IMR-90 (cell line): Measurements from ENCODE around the gene BCDIN3D. TPM values are rescaled to one million over a fixed set of nuclear protein-coding genes. Genes with fewer than 3 reads are reported as not detected.
A peak's percentile ranks its signal among the peaks of the same experiment; 100 is the strongest.

Experiments
- ATAC-seq: fragments of 200-7000 bp; cut with Tn5 transposase; 2 replicates; pipeline ENCODE4 v1.9.1; 2020; ENCODE audit warnings: low read depth, mild to moderate bottlenecking, moderate library complexity
- BruUV-seq: library from RNA; stranded (reverse); fragments of 400-500 nt; replicated peaks from 2 replicates; lab custom pipeline; 2021; lab: Mats Ljungman, UMichigan
- CTCF ChIA-PET: fragments of 300-600 bp; formaldehyde crosslinking; extraction: SDS; loops from one replicate; lab custom pipeline; 2021; ENCODE audit warnings: antibody characterized with exemption; lab: Yijun Ruan, JAX
- POLR2A ChIA-PET: fragments of 300-600 bp; sonication (Branson Sonifier 250); formaldehyde crosslinking; loops from one replicate; lab custom pipeline; 2022; ENCODE audit warnings: antibody characterized with exemption; ENCODE audit not compliant: unreplicated experiment; lab: Charles Lee
- DNase-seq: peaks from one replicate; pipeline ENCODE4 v3.0.0; 2013
- H2AFZ ChIP-seq: replicated peaks from 2 replicates; pipeline ENCODE3; 2013; ENCODE audit warnings: low read length, mild to moderate bottlenecking; ENCODE audit not compliant: poor library complexity
- H2AK5ac ChIP-seq: 2 replicates; pipeline ENCODE4 v1.6.1; 2013; ENCODE audit warnings: low read depth, low read length, inconsistent platforms
- H2AK9ac ChIP-seq: replicated peaks from 2 replicates; pipeline ENCODE3; 2013; ENCODE audit warnings: mild to moderate bottlenecking, low read depth, low read length, moderate library complexity; ENCODE audit not compliant: poor library complexity
- H2BK120ac ChIP-seq: 2 replicates; pipeline ENCODE4 v1.6.1; 2013; ENCODE audit warnings: low read depth, low read length, inconsistent platforms
- H2BK15ac ChIP-seq: 3 replicates; pipeline ENCODE4 v1.6.1; 2013; ENCODE audit warnings: low read depth, low read length, inconsistent platforms
- H2BK20ac ChIP-seq: 2 replicates; pipeline ENCODE4 v1.6.1; 2013; ENCODE audit warnings: low read depth, mild to moderate bottlenecking, inconsistent platforms, low read length, moderate library complexity
- H2BK5ac ChIP-seq: 2 replicates; pipeline ENCODE4 v1.6.1; 2013; ENCODE audit warnings: mild to moderate bottlenecking, low read depth, low read length, inconsistent platforms; ENCODE audit not compliant: poor library complexity, severe bottlenecking
- H3K14ac ChIP-seq: replicated peaks from 2 replicates; pipeline ENCODE4 v1.6.1; 2013; ENCODE audit warnings: low read depth, low read length, inconsistent platforms
- H3K18ac ChIP-seq: 2 replicates; pipeline ENCODE4 v1.6.1; 2013; ENCODE audit warnings: low read depth, low read length, control low read depth
- H3K23ac ChIP-seq: 2 replicates; pipeline ENCODE4 v1.6.1; 2013; ENCODE audit warnings: low read depth, low read length, inconsistent platforms
- H3K27ac ChIP-seq: 2 replicates; pipeline ENCODE4 v1.5.1; 2013; ENCODE audit warnings: mild to moderate bottlenecking, control low read depth, low read length; ENCODE audit not compliant: insufficient read depth
- H3K27me3 ChIP-seq: 2 replicates; pipeline ENCODE4 v1.6.1; 2013; ENCODE audit warnings: low read length; ENCODE audit not compliant: control insufficient read depth, insufficient read depth
- H3K36me3 ChIP-seq: 2 replicates; pipeline ENCODE4 v1.6.1; 2013; ENCODE audit warnings: low read length, mixed read lengths; ENCODE audit not compliant: control insufficient read depth, insufficient read depth
- H3K4ac ChIP-seq: 2 replicates; pipeline ENCODE4 v1.6.1; 2013; ENCODE audit warnings: low read depth, low read length, inconsistent platforms
- H3K4me1 ChIP-seq: 2 replicates; pipeline ENCODE4 v1.6.1; 2013; ENCODE audit warnings: low read length, mixed read lengths; ENCODE audit not compliant: control insufficient read depth, insufficient read depth
- H3K4me2 ChIP-seq: 2 replicates; pipeline ENCODE4 v1.6.1; 2013; ENCODE audit warnings: low read depth, mild to moderate bottlenecking, control low read depth, low read length, moderate library complexity
- H3K4me3 ChIP-seq: 2 replicates; pipeline ENCODE4 v1.5.1; 2013; ENCODE audit warnings: low read depth, mild to moderate bottlenecking, control low read depth, low read length, moderate library complexity; ENCODE audit not compliant: insufficient read depth
- H3K56ac ChIP-seq: 2 replicates; pipeline ENCODE4 v1.6.1; 2013; ENCODE audit warnings: low read length, inconsistent platforms; ENCODE audit not compliant: insufficient read depth; ENCODE audit errors: extremely low read depth
- H3K79me1 ChIP-seq, 2 experiments: 2 replicates each; pipeline ENCODE4 v1.6.1; 2013; ENCODE audit warnings: low read length in 2 of 2, inconsistent platforms in 1 of 2, low read depth in 1 of 2
- H3K9ac ChIP-seq: 2 replicates; pipeline ENCODE4 v1.6.1; 2013; ENCODE audit warnings: low read depth, low read length, control low read depth
- H3K9me1 ChIP-seq: 2 replicates; pipeline ENCODE4 v1.6.1; 2013; ENCODE audit warnings: low read length, inconsistent platforms; ENCODE audit not compliant: insufficient read depth
- H3K9me3 ChIP-seq: 2 replicates; pipeline ENCODE4 v1.6.1; 2013; ENCODE audit warnings: low read length; ENCODE audit not compliant: control insufficient read depth, insufficient read depth
- H4K20me1 ChIP-seq: 2 replicates; pipeline ENCODE4 v1.6.1; 2013; ENCODE audit warnings: low read length, inconsistent platforms; ENCODE audit not compliant: insufficient read depth
- H4K5ac ChIP-seq: 2 replicates; pipeline ENCODE4 v1.6.1; 2013; ENCODE audit warnings: mild to moderate bottlenecking, low read depth, low read length, control low read depth
- H4K8ac ChIP-seq, 2 experiments: 2 replicates each; pipeline ENCODE4 v1.6.1; 2013; ENCODE audit warnings: low read depth in 2 of 2, low read length in 2 of 2, control low read depth in 1 of 2, inconsistent platforms in 1 of 2
- H4K91ac ChIP-seq: 2 replicates; pipeline ENCODE4 v1.6.1; 2013; ENCODE audit warnings: low read depth, low read length, inconsistent platforms; ENCODE audit not compliant: insufficient read depth
- CEBPB ChIP-seq: IDR thresholded peaks from 2 replicates; pipeline ENCODE4 v1.6.1; 2012; ENCODE audit warnings: low read depth, low read length, improper control_type of control experiment
- CHD1 ChIP-seq: IDR thresholded peaks from 2 replicates; pipeline ENCODE4 v1.6.1; 2012; ENCODE audit warnings: low read depth, low read length, improper control_type of control experiment
- FOS ChIP-seq: fragments of 150-350 bp; IDR thresholded peaks from 2 replicates; pipeline ENCODE4 v1.6.1; 2016; ENCODE audit warnings: low read depth, low read length
- MAFK ChIP-seq: IDR thresholded peaks from 2 replicates; pipeline ENCODE4 v1.6.1; 2012; ENCODE audit warnings: low read depth, low read length, improper control_type of control experiment
- MAZ ChIP-seq: IDR thresholded peaks from 2 replicates; pipeline ENCODE4 v1.6.1; 2012; ENCODE audit warnings: low read depth, mild to moderate bottlenecking, low read length, improper control_type of control experiment, moderate library complexity, borderline replicate concordance
- MXI1 ChIP-seq: IDR thresholded peaks from 2 replicates; pipeline ENCODE4 v1.6.1; 2012; ENCODE audit warnings: low read depth, mild to moderate bottlenecking, low read length, moderate library complexity, borderline replicate concordance
- NFE2L2 ChIP-seq: fragments of 150-350 bp; IDR thresholded peaks from 2 replicates; pipeline ENCODE4 v1.6.1; 2016; ENCODE audit warnings: low read depth, mild to moderate bottlenecking, low read length
- POLR2A ChIP-seq: IDR thresholded peaks from 2 replicates; pipeline ENCODE4 v1.6.1; 2012; ENCODE audit warnings: mild to moderate bottlenecking, low read depth, low read length
- RAD21 ChIP-seq: IDR thresholded peaks from 2 replicates; pipeline ENCODE4 v1.6.1; 2012; ENCODE audit warnings: low read length, improper control_type of control experiment
- RCOR1 ChIP-seq: IDR thresholded peaks from 2 replicates; pipeline ENCODE4 v1.6.1; 2012; ENCODE audit warnings: mild to moderate bottlenecking, low read length, improper control_type of control experiment; ENCODE audit not compliant: insufficient replicate concordance
- RFX5 ChIP-seq: IDR thresholded peaks from 2 replicates; pipeline ENCODE4 v1.8.0; 2012; ENCODE audit warnings: low read depth, mild to moderate bottlenecking, low read length, moderate library complexity
- SMC3 ChIP-seq: fragments of 150-350 bp; IDR thresholded peaks from 2 replicates; pipeline ENCODE4 v1.6.1; 2016; ENCODE audit warnings: low read depth, mild to moderate bottlenecking, antibody characterized with exemption, low read length, moderate library complexity
- WGBS, 2 experiments: methylation state at CpG; one replicate each; pipeline versions ENCODE4 v1.1.5 to v1.1.7; 2013; ENCODE audit warnings: missing lambda C conversion rate in 2 of 2; ENCODE audit not compliant: insufficient read length in 1 of 2; ENCODE audit errors: extremely low coverage in 2 of 2; 5-methylcytosine and 5-hydroxymethylcytosine counted together
- dilution Hi-C: fragments of 300-500 bp; cut with HindIII; formaldehyde crosslinking; loops from one replicate; pipeline ENCODE4 v1.14.3; 2018; ENCODE audit warnings: low sequenced_read_pairs; ENCODE audit not compliant: unreplicated experiment
- in situ Hi-C: fragments of 300-500 bp; cut with MboI; formaldehyde crosslinking; loops from 3 replicates; pipeline ENCODE4 v1.14.3; 2019; ENCODE audit warnings: low sequenced_read_pairs, inconsistent platforms, mixed read lengths
- intact Hi-C: fragments of 100-400 bp; cut with micrococcal nuclease; formaldehyde crosslinking; loops from 2 replicates; pipeline ENCODE4 v1.10.0; 2022
- polyA plus RNA-seq, 3 experiments: library from polyadenylated mRNA; depleted of rRNA; stranded (reverse); fragments of >200 nt; gene quantifications; 2 replicates each; pipeline ENCODE4 v1.2.3, GENCODE V29; 2012; ENCODE audit warnings: low replicate concordance in 1 of 3
- total RNA-seq: library from RNA; depleted of rRNA; stranded (reverse); fragments of >200 nt; gene quantifications from 2 replicates; pipeline ENCODE4 v1.2.3, GENCODE V29; 2012
- TF ChIP-seq, protein P1 (sequence below): conservative IDR thresholded peaks from 2 replicates; pipeline ENCODE4 v1.5.1; 2012; ENCODE audit warnings: mild to moderate bottlenecking, low read depth, low read length, improper control_type of control experiment
- TF ChIP-seq, protein P2 (sequence below): fragments of 150-350 bp; IDR thresholded peaks from 2 replicates; pipeline ENCODE4 v1.6.1; 2016; ENCODE audit warnings: low read depth, mild to moderate bottlenecking, low read length, moderate library complexity, borderline replicate concordance

The BCDIN3D gene
- total and polyA plus RNA-seq, 2 of the 4 experiments (the other 2 are of a cell fraction) = 2.3 TPM

DNA sequence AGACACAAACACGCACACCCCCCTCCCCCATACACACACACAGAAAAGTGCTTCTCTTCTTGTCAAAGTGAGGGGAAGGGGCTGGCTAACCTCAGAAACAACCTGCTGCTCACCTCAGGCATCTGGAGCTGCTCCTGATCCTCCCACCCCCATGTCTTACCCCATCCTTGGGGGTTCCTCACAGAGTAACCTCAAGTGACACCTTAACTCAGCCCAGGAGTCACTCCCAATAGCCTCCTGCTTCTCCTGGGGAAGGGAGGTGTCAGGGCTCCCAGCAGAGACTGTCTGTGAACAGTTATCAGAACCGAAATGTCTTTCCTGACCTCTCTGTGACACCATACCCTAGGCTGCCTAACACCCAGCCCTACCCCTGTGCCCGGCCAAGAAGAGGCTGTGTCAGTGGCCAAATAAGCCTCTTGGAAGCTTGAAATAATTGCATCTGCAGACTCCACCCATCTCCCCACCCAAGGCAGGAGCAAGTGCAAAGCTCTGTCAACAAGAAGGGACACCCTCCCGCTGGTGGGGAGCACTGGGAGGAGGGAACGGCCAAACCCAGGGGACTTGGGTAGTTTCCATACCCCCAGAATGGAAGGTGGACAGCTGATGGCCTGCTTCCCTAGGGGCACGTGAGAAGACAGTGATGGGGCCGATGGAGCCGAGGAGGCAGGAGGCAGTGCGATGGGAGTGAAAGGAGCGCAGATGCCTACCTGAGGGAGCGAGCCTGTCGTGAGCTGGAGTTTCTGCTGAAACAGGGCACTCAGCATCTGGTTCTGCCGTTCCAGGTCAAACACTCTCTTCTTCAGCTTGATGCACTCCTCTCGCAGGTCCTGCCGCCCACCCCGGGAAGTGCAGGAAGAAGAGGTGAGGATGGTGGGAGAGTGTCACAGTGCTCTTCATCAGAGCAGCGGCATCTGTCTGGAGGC, 41.5 kb downstream of the BCDIN3D start:
- CTCF ChIA-PET = no interaction called here
- DNase-seq = no peak
- no peak overlapping the region for H2BK15ac ChIP-seq
- H3K9ac ChIP-seq = no peak overlapping the region
- H3K18ac ChIP-seq = no peak overlapping the region
- no peaks in the 10 kb centered on the region for H3K27me3 ChIP-seq
- H3K36me3 ChIP-seq = peaks cover 83% of the 10 kb centered on the region
- no peak overlapping the region for H3K4me2 ChIP-seq
- no TSS peak for BruUV-seq
- no peak overlapping the region for H3K27ac ChIP-seq
- no peak overlapping the region for H3K4ac ChIP-seq
- H2AFZ ChIP-seq = peak overlapping the region; percentile 44
- no peak overlapping the region for H2BK120ac ChIP-seq
- H3K79me1 ChIP-seq = peaks cover 8 to 20% of the 10 kb centered on the region in 2 experiments
- dilution Hi-C loops (no loop called here), in situ Hi-C loops (no loop called here), intact Hi-C loops (no loop called here)
- no peak overlapping the region for H2AK5ac ChIP-seq
- POLR2A ChIA-PET = interaction anchor here (0.7 kb wide), 1 partner anchor 20 kb away, joined by 4 read pairs; no protein-coding TSS in a partner anchor
- no peak overlapping the region for H3K56ac ChIP-seq
- H3K9me3 ChIP-seq = no peaks in the 10 kb centered on the region
- no peak overlapping the region for H4K91ac ChIP-seq
- no peak overlapping the region for H2BK5ac ChIP-seq
- no peak overlapping the region for H4K8ac ChIP-seq
- H3K4me3 ChIP-seq = no peak overlapping the region
- WGBS, 2 experiments = 93% methylated on average over 3 of the region's 17 CpGs; no CpG with 5 or more reads in 1 of the 2 experiments
- no peaks in the 10 kb centered on the region; the same call in 1 of the 2 replicates for H3K9me1 ChIP-seq
- H3K4me1 ChIP-seq = no peaks in the 10 kb centered on the region
- H3K23ac ChIP-seq = no peak overlapping the region
- ATAC-seq = no peak
- H4K5ac ChIP-seq = no peak overlapping the region
- no peak overlapping the region for H2BK20ac ChIP-seq
- H4K20me1 ChIP-seq = peaks cover 28% of the 10 kb centered on the region
- H2AK9ac ChIP-seq = peak overlapping the region; percentile 9
- no peak overlapping the region for H3K14ac ChIP-seq
- TF ChIP-seq, protein P1, sequence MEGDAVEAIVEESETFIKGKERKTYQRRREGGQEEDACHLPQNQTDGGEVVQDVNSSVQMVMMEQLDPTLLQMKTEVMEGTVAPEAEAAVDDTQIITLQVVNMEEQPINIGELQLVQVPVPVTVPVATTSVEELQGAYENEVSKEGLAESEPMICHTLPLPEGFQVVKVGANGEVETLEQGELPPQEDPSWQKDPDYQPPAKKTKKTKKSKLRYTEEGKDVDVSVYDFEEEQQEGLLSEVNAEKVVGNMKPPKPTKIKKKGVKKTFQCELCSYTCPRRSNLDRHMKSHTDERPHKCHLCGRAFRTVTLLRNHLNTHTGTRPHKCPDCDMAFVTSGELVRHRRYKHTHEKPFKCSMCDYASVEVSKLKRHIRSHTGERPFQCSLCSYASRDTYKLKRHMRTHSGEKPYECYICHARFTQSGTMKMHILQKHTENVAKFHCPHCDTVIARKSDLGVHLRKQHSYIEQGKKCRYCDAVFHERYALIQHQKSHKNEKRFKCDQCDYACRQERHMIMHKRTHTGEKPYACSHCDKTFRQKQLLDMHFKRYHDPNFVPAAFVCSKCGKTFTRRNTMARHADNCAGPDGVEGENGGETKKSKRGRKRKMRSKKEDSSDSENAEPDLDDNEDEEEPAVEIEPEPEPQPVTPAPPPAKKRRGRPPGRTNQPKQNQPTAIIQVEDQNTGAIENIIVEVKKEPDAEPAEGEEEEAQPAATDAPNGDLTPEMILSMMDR = no peak
- TF ChIP-seq FOS (no peak), RAD21 (no peak), CHD1 (no peak), RFX5 (no peak), MAFK (no peak), SMC3 (no peak), MXI1 (no peak), POLR2A (no peak), MAZ (no peak), RCOR1 (no peak), CEBPB (no peak), NFE2L2 (no peak)
- TF ChIP-seq, protein P2, sequence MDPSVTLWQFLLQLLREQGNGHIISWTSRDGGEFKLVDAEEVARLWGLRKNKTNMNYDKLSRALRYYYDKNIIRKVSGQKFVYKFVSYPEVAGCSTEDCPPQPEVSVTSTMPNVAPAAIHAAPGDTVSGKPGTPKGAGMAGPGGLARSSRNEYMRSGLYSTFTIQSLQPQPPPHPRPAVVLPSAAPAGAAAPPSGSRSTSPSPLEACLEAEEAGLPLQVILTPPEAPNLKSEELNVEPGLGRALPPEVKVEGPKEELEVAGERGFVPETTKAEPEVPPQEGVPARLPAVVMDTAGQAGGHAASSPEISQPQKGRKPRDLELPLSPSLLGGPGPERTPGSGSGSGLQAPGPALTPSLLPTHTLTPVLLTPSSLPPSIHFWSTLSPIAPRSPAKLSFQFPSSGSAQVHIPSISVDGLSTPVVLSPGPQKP = no peak
